Stimulated activated CD8-positive, alpha-beta memory T cell treated with anti-CD3 and anti-CD28 coated beads, Interleukin-15, amount 100 ng/mL, for 4 hours (primary cell): ENCODE data around the gene ATP6V1G3.
"Not testable (repeated sequence)": the region's sequence is repeated elsewhere in the genome, so short reads cannot be mapped to it uniquely, and the experiment has no call there.

Experiments used
- DNase-seq, 2 donors: peaks; one replicate each; pipeline ENCODE4 v3.0.0-alpha.2; 2020; ENCODE audit warnings: low read depth in 2 of 2

The ATP6V1G3 gene

DNA sequence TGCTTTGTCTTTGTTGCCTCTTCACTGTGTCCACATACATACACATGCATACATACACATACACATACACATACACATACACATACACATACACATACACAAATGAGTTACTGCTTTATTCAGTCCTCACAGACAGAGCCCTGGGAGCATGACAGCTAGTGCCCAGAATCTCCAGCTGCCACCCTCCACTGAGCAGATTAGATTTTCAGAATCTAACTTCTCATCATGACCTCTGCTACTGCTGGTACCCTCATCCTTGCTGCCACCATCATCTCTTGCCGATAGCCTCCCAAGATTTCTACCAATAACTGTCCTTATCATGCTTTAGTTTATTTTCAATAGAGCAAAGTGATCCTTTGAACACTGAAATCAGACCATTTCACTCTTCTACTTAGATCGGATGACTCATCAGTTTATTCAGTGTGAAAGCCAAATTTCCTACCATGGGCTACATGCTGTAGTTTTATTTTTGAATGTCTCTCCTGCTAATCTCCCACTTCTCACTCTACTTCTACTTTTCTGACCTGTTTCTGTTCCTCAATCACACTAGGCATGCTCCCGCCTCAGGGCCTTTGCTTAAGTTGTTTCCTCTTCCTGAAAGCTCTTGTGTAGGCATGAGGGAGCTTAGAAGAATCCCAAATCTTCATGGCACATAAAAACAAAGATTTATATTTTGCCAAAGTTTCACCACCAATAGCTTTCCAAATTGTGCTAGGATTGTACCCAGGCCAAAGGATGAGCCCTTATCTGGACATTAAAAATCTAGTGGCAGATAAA lies 43.0 kb downstream of the ATP6V1G3 start:
- DNase-seq, result no peak

DNA sequence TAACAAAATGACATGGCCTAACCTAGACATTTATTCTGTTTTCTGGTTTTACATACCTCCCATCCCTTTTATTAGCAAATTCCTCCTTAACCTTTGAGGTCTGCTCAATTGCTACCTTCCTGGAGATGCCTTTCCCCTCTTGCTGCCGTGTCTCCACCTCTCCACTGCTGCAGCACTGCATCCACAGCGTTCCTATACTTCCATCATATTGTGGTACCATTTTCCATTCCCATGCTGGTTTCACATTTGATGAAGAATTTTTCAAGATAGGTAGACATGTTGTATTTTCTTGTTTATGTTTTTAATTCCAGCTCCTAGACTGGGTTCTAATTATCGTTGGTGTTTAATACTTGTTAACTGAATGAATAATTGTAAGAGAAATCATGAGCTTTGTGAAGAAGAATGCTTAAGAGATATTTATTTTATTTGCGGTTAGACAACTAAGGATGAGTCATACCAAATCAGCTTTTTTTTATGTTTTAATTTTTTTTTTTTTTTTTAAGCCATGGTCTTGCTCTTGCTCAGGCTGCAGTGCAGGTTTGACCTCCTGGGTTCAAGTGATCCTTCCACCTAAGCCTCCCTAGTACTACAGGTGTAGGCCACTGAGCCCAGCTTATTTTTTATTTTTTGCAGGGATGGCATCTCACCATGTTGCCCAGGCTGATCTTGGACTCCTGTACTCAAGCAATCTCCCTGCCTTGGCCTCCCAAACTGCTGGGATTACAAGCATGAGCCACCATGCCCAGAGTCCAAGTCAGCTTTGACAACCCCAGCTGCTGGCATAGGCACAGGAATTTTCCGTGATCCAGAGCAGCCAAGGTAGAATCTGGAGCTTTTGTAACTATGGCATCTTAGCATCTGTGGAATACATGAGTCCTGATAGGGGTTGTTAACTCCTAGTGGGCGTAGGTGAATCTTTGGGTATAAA lies 44.0 kb downstream of the ATP6V1G3 start:
- no peak for DNase-seq

DNA sequence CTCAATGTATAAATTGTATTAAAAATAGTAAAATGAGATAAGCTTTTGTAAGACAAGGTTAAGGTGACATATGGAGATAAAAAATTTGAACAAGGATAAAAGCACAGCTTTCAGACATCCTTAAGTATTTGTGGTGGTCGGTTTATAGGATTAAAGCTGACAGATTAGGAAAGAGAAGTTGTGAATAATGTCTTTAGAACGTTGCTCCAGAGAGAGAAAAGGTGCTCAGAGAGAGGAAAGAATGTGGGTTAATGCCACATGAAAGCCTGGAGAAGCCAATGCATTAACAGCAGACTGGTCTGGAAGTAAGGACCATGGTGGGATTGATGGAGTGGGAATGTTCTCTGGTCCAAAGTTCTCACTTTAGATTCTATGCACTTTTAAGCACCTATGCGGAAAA lies 44.8 kb downstream of the ATP6V1G3 start:
- DNase-seq, result no peak

DNA sequence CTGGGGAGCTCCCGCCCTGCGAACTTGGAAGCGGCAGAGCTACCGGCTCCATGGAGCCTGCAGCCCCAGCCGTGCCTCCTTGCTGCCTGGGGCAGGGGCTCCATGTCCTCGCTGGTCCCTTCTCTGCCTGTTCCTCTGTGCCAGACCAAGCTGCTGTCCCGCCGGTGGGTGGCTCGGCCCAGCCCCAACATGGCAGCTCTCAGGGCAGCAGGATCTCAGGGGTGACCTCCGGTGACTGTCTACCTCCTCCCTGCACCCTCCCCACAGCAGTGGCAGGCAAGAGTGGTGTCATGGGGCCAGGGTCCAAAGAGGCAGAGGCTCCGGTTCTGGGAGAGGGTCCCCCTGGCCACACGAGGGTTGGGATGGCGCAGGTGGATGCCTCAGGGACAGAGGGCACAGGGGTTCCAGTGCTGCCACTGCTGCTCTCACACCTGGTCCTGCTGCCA lies 45.8 kb downstream of the ATP6V1G3 start:
- DNase-seq, result no peak

DNA sequence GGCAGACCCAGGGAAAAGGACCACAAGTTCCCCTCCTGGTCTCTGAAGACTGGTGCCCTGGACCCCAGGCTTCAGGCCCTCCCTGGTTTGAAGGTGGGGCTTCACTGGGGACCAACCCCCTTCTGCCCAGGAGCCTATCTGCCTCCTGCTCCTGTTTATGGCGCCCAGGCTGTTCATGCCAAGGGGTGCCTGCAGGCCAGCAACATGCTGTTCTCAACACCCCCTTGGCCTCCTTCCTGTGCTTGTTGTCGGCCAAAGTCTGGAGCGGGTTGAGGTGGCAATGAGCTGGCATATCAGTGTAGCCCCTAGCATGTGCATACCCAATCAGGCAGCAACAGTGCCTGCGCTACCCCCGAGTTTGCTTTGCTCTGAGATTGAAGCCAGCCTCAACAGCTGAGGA lies 46.3 kb downstream of the ATP6V1G3 start:
- no peak for DNase-seq

DNA sequence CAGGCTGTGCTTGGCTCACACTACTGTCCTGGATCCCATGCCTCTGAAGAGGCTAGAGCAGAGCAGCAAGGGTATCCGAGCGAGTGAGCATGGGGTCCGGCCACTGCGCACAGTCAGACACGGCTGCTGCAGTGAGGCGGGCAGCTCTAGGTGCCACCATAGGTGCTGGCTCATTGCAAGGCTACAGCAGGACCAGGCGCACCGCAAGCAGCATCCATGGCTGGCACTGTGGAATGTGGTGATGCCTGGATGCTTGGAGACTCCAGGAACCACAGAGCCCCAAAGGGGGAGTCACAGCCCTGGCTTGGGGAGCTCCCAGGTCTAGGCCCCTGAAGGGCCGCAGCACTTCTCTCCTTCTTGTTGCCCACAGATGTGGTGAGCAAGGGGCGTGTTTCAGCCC lies 47.2 kb downstream of the ATP6V1G3 start:
- DNase-seq, result no peak

DNA sequence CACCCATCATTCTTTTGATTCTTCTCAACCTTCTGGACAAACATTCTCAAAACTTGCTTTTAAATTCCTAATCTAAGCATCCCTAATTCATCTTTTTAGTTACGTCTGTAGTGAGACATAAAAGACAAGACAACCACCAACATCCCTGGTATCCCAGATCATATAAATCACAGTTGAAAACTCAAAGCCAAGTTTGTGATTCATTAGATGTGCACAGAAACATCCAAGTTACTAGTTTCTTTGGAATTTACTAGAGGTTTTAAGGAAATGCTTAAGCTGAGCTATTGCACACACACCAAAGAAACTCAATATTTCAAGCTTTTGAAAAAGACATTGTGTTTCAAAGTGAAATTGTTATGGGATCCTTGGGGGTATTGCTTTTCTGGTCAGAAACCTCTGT lies 47.6 kb downstream of the ATP6V1G3 start:
- no peak for DNase-seq

DNA sequence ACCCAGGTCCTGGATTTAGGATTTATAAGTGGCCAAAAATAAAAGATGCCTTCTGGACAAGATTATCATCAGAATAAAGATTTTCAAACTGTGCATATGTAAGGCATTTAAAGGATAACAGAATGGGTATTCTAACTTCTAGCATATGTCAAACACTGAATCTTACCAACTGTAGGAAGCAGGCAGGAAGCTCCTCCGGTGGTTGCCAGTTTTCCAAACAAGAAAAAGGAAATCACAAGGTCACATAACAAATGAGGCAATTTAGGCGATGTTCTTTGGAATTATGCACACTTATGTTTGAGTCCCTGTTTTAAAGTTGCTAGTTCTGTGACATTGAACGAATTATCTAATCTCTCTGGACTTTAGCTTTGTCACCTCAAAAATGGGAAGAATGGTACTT lies 48.9 kb downstream of the ATP6V1G3 start:
- DNase-seq, result no peak

DNA sequence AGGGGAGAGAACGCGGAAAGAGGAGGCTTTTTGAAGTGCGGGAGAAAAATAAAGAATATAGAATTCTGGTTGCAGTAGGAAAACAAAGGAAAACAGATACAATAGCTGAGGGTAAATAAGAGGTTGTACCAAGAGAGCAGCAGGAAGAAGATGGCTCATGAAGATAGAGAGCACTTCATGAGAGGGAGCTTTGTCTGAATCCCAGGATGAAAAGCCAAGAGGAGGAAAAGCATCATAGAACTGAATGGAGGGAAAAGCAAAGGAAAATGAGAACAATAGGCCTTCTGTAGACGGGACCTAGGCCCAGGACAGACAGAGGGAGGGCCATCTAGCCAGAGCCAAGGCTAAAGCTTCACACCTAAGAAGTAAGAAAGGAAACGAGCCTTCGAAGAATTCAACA lies 49.5 kb downstream of the ATP6V1G3 start:
- DNase-seq, result no peak

DNA sequence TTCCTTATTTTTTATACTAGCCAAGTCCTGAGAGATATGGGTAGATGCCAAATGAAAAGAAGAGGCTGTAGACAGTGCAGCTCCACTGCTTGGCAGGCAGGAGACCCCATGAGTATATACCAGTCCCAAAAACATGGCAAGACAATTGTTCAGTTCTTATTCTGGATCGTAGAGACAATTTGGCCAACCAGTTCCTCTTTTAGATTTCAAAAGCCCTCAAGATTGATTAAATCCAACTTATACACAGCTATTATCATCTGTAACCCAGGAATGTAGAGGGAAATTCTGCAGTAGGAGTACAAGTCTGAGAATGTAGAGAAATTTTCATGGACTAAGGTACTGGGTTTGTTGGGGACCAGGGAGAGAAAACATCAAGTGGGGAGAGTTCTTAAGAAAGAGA lies 50.3 kb downstream of the ATP6V1G3 start:
- no peak for DNase-seq

DNA sequence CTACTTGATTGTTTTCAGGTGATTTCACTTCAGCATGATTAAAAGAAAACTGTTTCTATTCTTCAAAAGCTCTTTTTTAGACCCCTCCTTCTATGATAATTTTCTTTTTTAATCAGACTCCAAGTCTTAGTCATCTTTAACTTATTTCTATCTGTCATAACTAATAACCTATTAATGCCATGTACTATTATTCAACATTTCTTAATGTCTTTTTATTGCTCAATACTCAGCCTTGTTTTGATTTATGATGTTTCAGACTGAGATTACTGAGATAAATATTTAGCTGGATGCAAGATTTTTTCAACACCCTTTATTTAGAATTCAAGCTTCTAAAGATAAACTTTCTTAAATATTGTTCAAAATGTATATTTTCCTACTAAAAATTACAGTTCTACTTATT lies 53.6 kb downstream of the ATP6V1G3 start:
- no peak for DNase-seq

DNA sequence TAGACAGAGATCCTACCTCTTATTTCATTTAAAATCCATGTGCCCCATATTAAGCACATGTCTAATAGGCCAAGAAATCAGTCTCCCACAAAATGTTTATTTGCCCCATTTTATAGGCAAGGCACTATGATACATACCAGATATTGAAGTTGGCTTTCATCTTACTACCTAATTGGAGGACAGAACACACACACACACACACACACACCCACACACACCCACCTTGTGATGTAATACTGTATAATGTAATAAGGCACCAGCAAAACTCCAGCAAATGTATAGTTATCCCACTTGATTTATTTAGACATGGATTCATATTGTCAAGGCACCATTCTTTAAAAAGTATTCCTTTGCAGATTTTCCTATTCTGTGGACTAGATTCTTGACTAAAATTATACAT lies 56.8 kb downstream of the ATP6V1G3 start:
- DNase-seq, result no peak

DNA sequence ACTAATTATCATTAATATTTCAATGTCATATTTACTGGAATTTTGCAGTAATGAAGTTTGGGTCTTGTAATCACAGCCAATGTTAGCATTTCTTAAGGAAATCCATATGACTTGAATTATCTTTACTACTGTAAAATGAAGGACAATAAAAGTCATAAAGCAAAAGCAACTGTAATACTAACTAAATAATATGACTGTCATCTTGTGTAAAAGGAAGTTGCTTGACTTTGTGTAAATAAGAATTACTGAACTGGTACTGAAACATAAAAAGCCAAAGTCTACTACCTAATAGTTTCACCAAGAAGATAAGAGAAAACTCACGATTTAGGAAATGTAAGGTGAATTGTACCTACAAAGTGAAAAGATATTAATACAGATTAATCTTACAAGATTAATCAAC lies 57.5 kb downstream of the ATP6V1G3 start:
- DNase-seq, result no peak

DNA sequence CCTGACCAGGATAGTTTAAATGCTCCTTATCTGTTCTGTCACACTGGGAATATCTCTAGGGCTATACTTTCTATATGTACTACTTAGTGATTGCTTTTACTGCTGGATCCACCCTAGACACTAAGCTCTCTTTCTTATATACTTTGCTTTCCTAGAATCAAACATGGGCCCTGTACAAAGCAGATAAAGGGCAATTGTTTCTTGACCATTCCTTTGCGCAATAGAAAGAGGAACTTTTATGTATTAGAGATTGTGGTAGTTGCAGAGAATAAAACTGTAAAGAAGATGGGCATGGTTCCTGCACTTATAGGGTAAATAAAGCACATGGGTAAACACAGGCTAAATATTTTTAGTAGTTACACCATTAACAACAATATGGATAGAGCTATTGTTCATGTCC lies 58.8 kb downstream of the ATP6V1G3 start:
- DNase-seq, result no peak

DNA sequence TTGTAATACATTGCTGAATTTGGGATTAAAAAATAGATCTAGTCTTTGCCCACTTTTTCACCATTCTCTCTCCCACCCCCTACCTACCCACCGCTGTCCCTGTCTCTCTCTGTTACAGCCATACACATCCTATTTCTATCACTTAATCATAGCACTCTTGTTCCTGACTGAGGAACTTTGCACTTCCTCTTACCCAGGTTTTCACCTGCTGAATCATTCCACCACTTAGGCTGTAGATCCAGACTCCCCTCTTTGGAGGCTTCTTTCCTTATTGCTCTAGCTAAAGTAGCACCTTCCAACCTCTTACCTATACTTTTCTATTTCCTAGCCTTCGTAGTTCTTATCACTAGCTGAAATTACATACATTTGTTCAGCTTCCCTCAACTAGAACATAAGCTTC lies 59.6 kb downstream of the ATP6V1G3 start:
- DNase-seq, result no peak

DNA sequence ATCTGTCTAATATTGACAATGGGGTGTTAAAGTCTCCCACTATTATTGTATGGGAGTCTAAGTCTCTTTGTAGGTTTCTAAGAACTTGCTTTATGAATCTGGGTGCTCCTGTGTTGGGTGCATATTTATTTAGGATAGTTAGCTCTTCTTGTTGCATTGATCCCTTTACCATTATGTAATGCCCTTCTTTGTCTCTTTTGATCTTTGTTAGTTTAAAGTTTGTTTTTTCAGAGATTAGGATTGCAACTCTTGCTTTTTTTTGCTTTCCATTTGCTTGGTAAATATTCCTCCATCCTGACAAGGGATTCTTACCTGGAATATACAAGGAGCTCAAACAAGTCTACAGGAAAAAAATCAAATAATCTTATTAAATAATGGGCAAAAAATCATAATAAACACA lies 63.1 kb downstream of the ATP6V1G3 start:
- DNase-seq, result not testable (repeated sequence)
